ENCODE measurements around the gene CHERP.

CHERP gene

GRCh38 chr19:16470911-16471811 lies 71.1 kb downstream of the CHERP start:
- peak; percentile 21 for DNase-seq

GRCh38 chr19:16470541-16470910 lies 71.7 kb downstream of the CHERP start:
- no peak for DNase-seq

All from CD4-positive, alpha-beta T cell treated with Interleukin-17A for 1 hour (primary cell).